Measurements from ENCODE around the gene XRCC5. TPM values are rescaled to one million over a fixed set of nuclear protein-coding genes. Genes with fewer than 3 reads are reported as not detected.

The XRCC5 gene
- total RNA-seq, 1 donor from 2014 or later, result 303 TPM

GRCh38 chr2:216211614-216212145, 102.5 kb downstream of the XRCC5 start:
- no peaks in the 10 kb centered on the region for H3K9me3 Mint-ChIP-seq
- DNase-seq, result no peak
- no peak for TF ChIP-seq CTCF (IDR thresholded peaks at IDR 0.05)
- no peak for ATAC-seq (ENCODE audit: low read depth)
- CTCF ChIA-PET, result no interaction called here
- no peaks in the 10 kb centered on the region for H3K27me3 Mint-ChIP-seq
- intact Hi-C loops (cut with micrococcal nuclease), result no loop called here
- POLR2A ChIA-PET, result interaction anchor here (0.9 kb wide), 1 partner anchor 11 kb away, joined by 3 read pairs; no protein-coding TSS in a partner anchor
- H3K27ac Mint-ChIP-seq, result peak overlapping the region; percentile 26
- H3K4me3 Mint-ChIP-seq, result no peak overlapping the region
- peaks cover 45% of the 10 kb centered on the region for H3K36me3 Mint-ChIP-seq (ENCODE audit: low read depth)
- H3K4me1 Mint-ChIP-seq, result peaks cover 3% of the 10 kb centered on the region

GRCh38 chr2:216214768-216215167, 105.6 kb downstream of the XRCC5 start:
- no peak overlapping the region for H3K27ac Mint-ChIP-seq
- H3K4me1 Mint-ChIP-seq, result no peaks in the 10 kb centered on the region
- DNase-seq (no peak), ATAC-seq (ENCODE audit: low read depth) (no peak)
- H3K27me3 Mint-ChIP-seq, result no peaks in the 10 kb centered on the region
- POLR2A ChIA-PET, result no interaction called here
- H3K4me3 Mint-ChIP-seq, result no peak overlapping the region
- intact Hi-C loops (cut with micrococcal nuclease), result no loop called here
- TF ChIP-seq CTCF (IDR thresholded peaks at IDR 0.05), result no peak
- CTCF ChIA-PET, result interaction anchor here (1.2 to 2.8 kb wide), 2 partner anchors 11 to 190 kb away, joined by 3 to 10 read pairs; no protein-coding TSS in a partner anchor
- H3K36me3 Mint-ChIP-seq (ENCODE audit: low read depth), result peaks cover 35% of the 10 kb centered on the region
- no peaks in the 10 kb centered on the region for H3K9me3 Mint-ChIP-seq

DNA sequence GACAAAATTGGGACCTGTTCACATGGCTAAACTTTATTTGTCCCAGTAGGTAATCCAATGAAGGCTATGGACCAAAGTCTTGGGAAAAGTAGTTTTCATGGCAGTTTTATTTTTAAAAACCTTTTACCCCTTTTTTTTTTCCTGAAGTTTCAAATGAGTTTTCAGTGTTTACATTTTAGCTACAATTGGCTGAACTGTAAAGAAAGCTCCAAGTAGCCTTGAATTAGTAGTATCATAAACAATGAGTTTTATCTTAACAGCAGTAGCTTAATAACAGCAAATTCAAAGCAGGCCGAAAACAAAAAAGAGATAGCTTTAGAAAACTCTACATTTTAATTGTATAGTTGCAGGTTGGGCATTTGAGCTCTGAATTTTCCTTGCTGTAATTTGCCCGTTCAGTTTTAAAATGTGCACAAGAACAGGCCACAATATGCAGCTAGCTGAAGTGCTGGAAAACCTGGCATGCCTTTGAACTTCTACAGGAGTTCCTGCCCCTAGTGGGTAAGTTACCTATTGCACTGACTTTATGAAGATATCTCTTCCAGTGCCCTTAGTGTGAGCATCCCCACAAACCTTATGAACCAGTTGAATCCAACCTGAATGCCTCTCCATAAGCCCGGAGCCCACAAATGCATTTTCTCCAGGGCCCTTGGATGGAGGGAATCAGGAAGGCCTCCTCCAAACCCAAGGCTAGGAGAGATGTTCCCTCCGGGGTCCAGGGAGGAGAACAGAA, 106.7 kb downstream of the XRCC5 start:
- no peaks in the 10 kb centered on the region for H3K9me3 Mint-ChIP-seq
- no peak overlapping the region for H3K4me3 Mint-ChIP-seq
- no peak overlapping the region for H3K27ac Mint-ChIP-seq
- CTCF ChIA-PET, result interaction anchor here (2.8 kb wide), 1 partner anchor 189 kb away, joined by 10 read pairs; no protein-coding TSS in a partner anchor
- H3K36me3 Mint-ChIP-seq (ENCODE audit: low read depth), result peaks cover 27% of the 10 kb centered on the region
- no peak for ATAC-seq (ENCODE audit: low read depth)
- no peaks in the 10 kb centered on the region for H3K27me3 Mint-ChIP-seq
- intact Hi-C loops (cut with micrococcal nuclease), result no loop called here
- no peaks in the 10 kb centered on the region for H3K4me1 Mint-ChIP-seq
- TF ChIP-seq CTCF (IDR thresholded peaks at IDR 0.05), result no peak
- DNase-seq, result no peak
- POLR2A ChIA-PET, result interaction anchor here (0.7 kb wide), 1 partner anchor 314 kb away, joined by 3 read pairs; no protein-coding TSS in a partner anchor

DNA sequence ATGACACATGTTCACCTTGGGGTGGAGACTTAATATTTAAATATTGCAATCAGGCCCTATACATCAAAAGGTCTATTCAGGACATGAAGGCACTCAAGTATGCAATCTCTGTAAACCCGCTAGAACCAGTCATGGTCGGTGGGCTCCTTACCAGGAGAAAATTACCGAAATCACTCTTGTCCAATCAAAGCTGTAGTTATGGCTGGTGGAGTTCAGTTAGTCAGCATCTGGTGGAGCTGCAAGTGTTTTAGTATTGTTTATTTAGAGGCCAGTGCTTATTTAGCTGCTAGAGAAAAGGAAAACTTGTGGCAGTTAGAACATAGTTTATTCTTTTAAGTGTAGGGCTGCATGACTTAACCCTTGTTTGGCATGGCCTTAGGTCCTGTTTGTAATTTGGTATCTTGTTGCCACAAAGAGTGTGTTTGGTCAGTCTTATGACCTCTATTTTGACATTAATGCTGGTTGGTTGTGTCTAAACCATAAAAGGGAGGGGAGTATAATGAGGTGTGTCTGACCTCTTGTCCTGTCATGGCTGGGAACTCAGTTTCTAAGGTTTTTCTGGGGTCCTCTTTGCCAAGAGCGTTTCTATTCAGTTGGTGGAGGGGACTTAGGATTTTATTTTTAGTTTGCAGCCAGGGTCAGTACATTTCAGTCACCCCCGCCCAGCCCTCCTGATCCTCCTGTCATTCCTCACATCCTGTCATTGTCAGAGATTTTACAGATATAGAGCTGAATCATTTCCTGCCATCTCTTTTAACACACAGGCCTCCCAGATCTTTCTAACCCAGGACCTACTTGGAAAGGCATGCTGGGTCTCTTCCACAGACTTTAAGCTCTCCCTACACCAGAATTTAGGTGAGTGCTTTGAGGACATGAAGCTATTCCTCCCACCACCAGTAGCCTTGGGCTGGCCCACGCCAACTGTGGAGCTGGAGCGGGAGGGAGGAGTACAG, 108.1 kb downstream of the XRCC5 start:
- peaks cover 8% of the 10 kb centered on the region for H3K4me1 Mint-ChIP-seq
- intact Hi-C loops (cut with micrococcal nuclease), result no loop called here
- H3K4me3 Mint-ChIP-seq, result no peak overlapping the region
- H3K27me3 Mint-ChIP-seq, result no peaks in the 10 kb centered on the region
- CTCF ChIA-PET, result interaction anchor here (2.8 kb wide), 1 partner anchor 188 kb away, joined by 10 read pairs; no protein-coding TSS in a partner anchor
- POLR2A ChIA-PET, result no interaction called here
- no peak for ATAC-seq (ENCODE audit: low read depth)
- DNase-seq, result no peak
- peaks cover 22% of the 10 kb centered on the region for H3K36me3 Mint-ChIP-seq (ENCODE audit: low read depth)
- H3K27ac Mint-ChIP-seq, result no peak overlapping the region
- no peak for TF ChIP-seq CTCF (IDR thresholded peaks at IDR 0.05)
- H3K9me3 Mint-ChIP-seq, result no peaks in the 10 kb centered on the region

GRCh38 chr2:216217904-216218260, 108.7 kb downstream of the XRCC5 start:
- DNase-seq, result no peak
- no peak for ATAC-seq (ENCODE audit: low read depth)
- no peaks in the 10 kb centered on the region for H3K9me3 Mint-ChIP-seq
- ChIA-PET CTCF (no interaction called here), POLR2A (no interaction called here)
- H3K27me3 Mint-ChIP-seq, result no peaks in the 10 kb centered on the region
- peaks cover 15% of the 10 kb centered on the region for H3K4me1 Mint-ChIP-seq
- no peak for TF ChIP-seq CTCF (IDR thresholded peaks at IDR 0.05)
- H3K27ac Mint-ChIP-seq, result no peak overlapping the region
- peaks cover 21% of the 10 kb centered on the region for H3K36me3 Mint-ChIP-seq (ENCODE audit: low read depth)
- intact Hi-C loops (cut with micrococcal nuclease), result no loop called here
- no peak overlapping the region for H3K4me3 Mint-ChIP-seq

Data from activated B cell treated with CpG ODN at 0.5 μM for 24 hours (primary cell).